Astrocyte (in vitro differentiated cells and primary cell): ENCODE measurements around the gene FUT8. TPM values are rescaled to one million over a fixed set of nuclear protein-coding genes. Genes with fewer than 3 reads are reported as not detected.

Experiments used
- DNase-seq: peaks from one replicate; pipeline ENCODE4 v3.0.0-alpha.2; 2010; ENCODE audit warnings: low read depth
- FAIRE-seq: peaks from 2 replicates; lab custom pipeline; 2011; peaks lifted over from hg19 to GRCh38; lab: Jason Lieb, UNC
- H2AFZ ChIP-seq: 2 replicates; pipeline ENCODE4 v1.6.0; 2012; ENCODE audit warnings: low read depth, low read length, inconsistent platforms
- H3K27ac ChIP-seq: 2 replicates; pipeline ENCODE4 v1.5.1; 2011; ENCODE audit warnings: low read depth, low read length, inconsistent platforms
- H3K27me3 ChIP-seq: 2 replicates; pipeline ENCODE4 v1.6.0; 2011; ENCODE audit warnings: low read length, inconsistent platforms; ENCODE audit not compliant: insufficient read depth
- H3K36me3 ChIP-seq: 2 replicates; pipeline ENCODE4 v1.5.1; 2011; ENCODE audit warnings: low read length, inconsistent platforms; ENCODE audit not compliant: insufficient read depth
- H3K4me1 ChIP-seq: 2 replicates; pipeline ENCODE4 v1.5.1; 2011; ENCODE audit warnings: low read length, inconsistent platforms; ENCODE audit not compliant: insufficient read depth
- H3K4me2 ChIP-seq: 2 replicates; pipeline ENCODE4 v1.6.0; 2012; ENCODE audit warnings: low read length, inconsistent platforms
- H3K4me3 ChIP-seq: 2 replicates; pipeline ENCODE4 v1.5.1; 2011; ENCODE audit warnings: low read depth, mild to moderate bottlenecking, low read length, inconsistent platforms; ENCODE audit not compliant: insufficient read depth
- H3K79me2 ChIP-seq: 2 replicates; pipeline ENCODE4 v1.6.0; 2012; ENCODE audit warnings: mild to moderate bottlenecking, low read length, inconsistent platforms; ENCODE audit not compliant: insufficient read depth
- H3K9ac ChIP-seq: 2 replicates; pipeline ENCODE4 v1.6.0; 2012; ENCODE audit warnings: mild to moderate bottlenecking, low read length, inconsistent platforms
- H3K9me3 ChIP-seq: 2 replicates; pipeline ENCODE4 v1.5.1; 2012; ENCODE audit warnings: low read depth, mild to moderate bottlenecking, low read length, inconsistent platforms; ENCODE audit not compliant: insufficient read depth
- H4K20me1 ChIP-seq: 2 replicates; pipeline ENCODE4 v1.6.0; 2012; ENCODE audit warnings: low read length, inconsistent platforms; ENCODE audit not compliant: insufficient read depth
- H3K27ac Mint-ChIP-seq: one replicate; pipeline ENCODE4 v1.8.0; 2021; ENCODE audit warnings: mild to moderate bottlenecking, mixed read lengths; ENCODE audit not compliant: unreplicated experiment
- H3K27me3 Mint-ChIP-seq: one replicate; pipeline ENCODE4 v1.8.0; 2021; ENCODE audit warnings: low read depth, mixed read lengths; ENCODE audit not compliant: unreplicated experiment
- H3K36me3 Mint-ChIP-seq: one replicate; pipeline ENCODE4 v1.8.0; 2021; ENCODE audit warnings: low read depth, mixed read lengths; ENCODE audit not compliant: unreplicated experiment
- H3K4me1 Mint-ChIP-seq: one replicate; pipeline ENCODE4 v1.8.0; 2021; ENCODE audit warnings: low read depth, mixed read lengths; ENCODE audit not compliant: unreplicated experiment
- H3K4me3 Mint-ChIP-seq: one replicate; pipeline ENCODE4 v1.8.0; 2021; ENCODE audit warnings: mild to moderate bottlenecking, moderate library complexity, mixed read lengths; ENCODE audit not compliant: unreplicated experiment
- H3K9me3 Mint-ChIP-seq: one replicate; pipeline ENCODE4 v1.8.0; 2021; ENCODE audit warnings: mild to moderate bottlenecking, mixed read lengths; ENCODE audit not compliant: unreplicated experiment
- EZH2 ChIP-seq: IDR thresholded peaks from 2 replicates; pipeline ENCODE4 v1.6.1; 2012; ENCODE audit warnings: mild to moderate bottlenecking, low read length, inconsistent platforms; ENCODE audit not compliant: insufficient read depth
- total RNA-seq: library from RNA; stranded (reverse); gene quantifications from 2 replicates; pipeline ENCODE4 v1.2.1, GENCODE V29; 2021
- TF ChIP-seq, protein P1 (sequence below): IDR thresholded peaks from 2 replicates; pipeline ENCODE4 v1.5.1; 2011; ENCODE audit warnings: low read depth, mild to moderate bottlenecking, inconsistent platforms, low read length, moderate library complexity; ENCODE audit not compliant: insufficient read depth

Gene FUT8
- total RNA-seq, 1 donor from 2014 or later, result 52.7 TPM

DNA sequence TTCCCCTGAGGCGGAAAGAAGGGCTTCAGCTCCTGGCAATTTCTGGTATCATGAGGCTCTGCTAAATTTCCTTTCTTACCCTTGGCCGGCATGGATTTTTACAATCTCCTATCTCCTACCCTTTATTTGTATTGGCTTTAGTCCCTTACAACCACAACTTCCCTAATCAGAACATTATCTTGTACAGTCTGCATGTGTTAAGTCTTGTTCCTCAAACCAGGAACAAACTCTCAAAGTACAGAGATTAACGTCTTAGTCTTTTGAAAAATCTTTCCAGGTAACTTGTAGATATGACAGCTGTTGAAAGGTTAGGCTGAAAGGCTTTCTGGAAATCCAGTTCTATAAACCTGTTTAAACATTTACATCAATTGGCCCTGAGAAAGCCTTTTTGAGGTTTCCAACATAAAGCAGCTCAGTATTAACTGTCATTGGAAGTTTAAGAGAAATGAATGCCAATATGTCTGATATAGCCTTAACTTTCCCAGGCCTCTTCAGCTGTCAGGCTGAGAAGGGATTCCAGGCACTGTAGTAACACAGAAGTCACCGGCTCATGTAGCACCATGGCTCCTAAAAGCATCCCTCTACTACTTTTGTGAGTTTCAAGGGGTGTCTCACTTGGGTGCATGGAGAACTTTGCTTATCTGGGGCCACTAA, 360.5 kb downstream of the FUT8 start:
- Histone ChIP-seq H3K4me1 (no peaks in the 10 kb centered on the region), H3K9ac (no peak overlapping the region), H3K27me3 (peaks cover 7% of the 10 kb centered on the region), H4K20me1 (no peaks in the 10 kb centered on the region), H3K36me3 (no peaks in the 10 kb centered on the region), H3K79me2 (no peaks in the 10 kb centered on the region), H3K9me3 (no peaks in the 10 kb centered on the region), H3K4me2 (no peak overlapping the region), H2AFZ (no peak overlapping the region), H3K27ac (no peak overlapping the region), H3K4me3 (no peak overlapping the region)
- Mint-ChIP-seq H3K27ac (no peak overlapping the region), H3K4me3 (no peak overlapping the region), H3K27me3 (peaks cover 13% of the 10 kb centered on the region), H3K4me1 (peaks cover 2% of the 10 kb centered on the region), H3K9me3 (no peaks in the 10 kb centered on the region), H3K36me3 (peaks cover 2% of the 10 kb centered on the region)
- TF ChIP-seq EZH2, result no peak
- TF ChIP-seq, protein P1, sequence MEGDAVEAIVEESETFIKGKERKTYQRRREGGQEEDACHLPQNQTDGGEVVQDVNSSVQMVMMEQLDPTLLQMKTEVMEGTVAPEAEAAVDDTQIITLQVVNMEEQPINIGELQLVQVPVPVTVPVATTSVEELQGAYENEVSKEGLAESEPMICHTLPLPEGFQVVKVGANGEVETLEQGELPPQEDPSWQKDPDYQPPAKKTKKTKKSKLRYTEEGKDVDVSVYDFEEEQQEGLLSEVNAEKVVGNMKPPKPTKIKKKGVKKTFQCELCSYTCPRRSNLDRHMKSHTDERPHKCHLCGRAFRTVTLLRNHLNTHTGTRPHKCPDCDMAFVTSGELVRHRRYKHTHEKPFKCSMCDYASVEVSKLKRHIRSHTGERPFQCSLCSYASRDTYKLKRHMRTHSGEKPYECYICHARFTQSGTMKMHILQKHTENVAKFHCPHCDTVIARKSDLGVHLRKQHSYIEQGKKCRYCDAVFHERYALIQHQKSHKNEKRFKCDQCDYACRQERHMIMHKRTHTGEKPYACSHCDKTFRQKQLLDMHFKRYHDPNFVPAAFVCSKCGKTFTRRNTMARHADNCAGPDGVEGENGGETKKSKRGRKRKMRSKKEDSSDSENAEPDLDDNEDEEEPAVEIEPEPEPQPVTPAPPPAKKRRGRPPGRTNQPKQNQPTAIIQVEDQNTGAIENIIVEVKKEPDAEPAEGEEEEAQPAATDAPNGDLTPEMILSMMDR, result no peak
- DNase-seq (peak; percentile 42), FAIRE-seq (no peak)

DNA sequence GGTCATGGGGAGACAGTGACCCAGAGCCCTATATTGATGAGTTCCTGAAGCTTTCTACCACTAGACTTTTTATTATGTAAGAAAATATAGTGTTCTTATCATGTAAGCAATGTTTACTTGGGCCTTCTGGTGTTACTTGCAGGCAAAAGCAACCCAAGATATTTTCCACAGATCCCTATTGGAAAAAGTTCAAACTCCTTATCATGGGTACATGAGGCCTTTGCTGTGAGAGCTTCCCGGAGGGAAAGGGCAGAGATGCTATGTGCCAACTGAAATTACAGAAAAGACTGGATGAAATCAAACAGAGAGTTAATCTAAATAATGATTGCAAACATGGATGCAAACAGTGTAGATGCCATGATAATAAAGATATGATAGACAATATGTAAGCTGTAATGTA, 361.5 kb downstream of the FUT8 start:
- DNase-seq (no peak), FAIRE-seq (no peak)

More for the DNA sequence above, 361.5 kb downstream of the FUT8 start:
- Mint-ChIP-seq H3K27me3 (peaks cover 11% of the 10 kb centered on the region), H3K27ac (no peak overlapping the region), H3K36me3 (peaks cover 2% of the 10 kb centered on the region), H3K9me3 (no peaks in the 10 kb centered on the region), H3K4me3 (no peak overlapping the region), H3K4me1 (peaks cover 2% of the 10 kb centered on the region)
- H3K27ac ChIP-seq, result no peak overlapping the region
- H3K4me2 ChIP-seq, result no peak overlapping the region
- TF ChIP-seq EZH2, result no peak
- TF ChIP-seq, protein P1, result no peak
- no peak overlapping the region for H3K9ac ChIP-seq
- no peaks in the 10 kb centered on the region for H3K4me1 ChIP-seq
- H3K9me3 ChIP-seq, result no peaks in the 10 kb centered on the region
- H3K4me3 ChIP-seq, result no peak overlapping the region
- H4K20me1 ChIP-seq, result no peaks in the 10 kb centered on the region
- no peaks in the 10 kb centered on the region for H3K79me2 ChIP-seq
- no peaks in the 10 kb centered on the region for H3K36me3 ChIP-seq
- no peak overlapping the region for H2AFZ ChIP-seq
- peaks cover 8% of the 10 kb centered on the region for H3K27me3 ChIP-seq
